HFFc6 (cell line): ENCODE data around the gene MICALL2. TPM values are rescaled to one million over a fixed set of nuclear protein-coding genes. Genes with fewer than 3 reads are reported as not detected.

Source experiments
- DNase-seq: peaks from one replicate; pipeline ENCODE4 v3.0.0-alpha.2; 2018
- H3K27ac Mint-ChIP-seq: 2 replicates; pipeline ENCODE4 v1.8.0; 2020; ENCODE audit warnings: mild to moderate bottlenecking, mixed read lengths
- H3K27me3 Mint-ChIP-seq: 2 replicates; pipeline ENCODE4 v1.8.0; 2021; ENCODE audit warnings: mild to moderate bottlenecking, moderate library complexity, mixed read lengths; ENCODE audit not compliant: insufficient read depth
- H3K36me3 Mint-ChIP-seq: 2 replicates; pipeline ENCODE4 v1.8.0; 2021; ENCODE audit warnings: low read depth, mixed read lengths
- H3K4me1 Mint-ChIP-seq: 2 replicates; pipeline ENCODE4 v1.8.0; 2020; ENCODE audit warnings: low read depth, mixed read lengths
- H3K4me3 Mint-ChIP-seq: 2 replicates; pipeline ENCODE4 v1.8.0; 2020; ENCODE audit warnings: mild to moderate bottlenecking, moderate library complexity, mixed read lengths
- H3K9me3 Mint-ChIP-seq: 2 replicates; pipeline ENCODE4 v1.8.0; 2020; ENCODE audit warnings: mild to moderate bottlenecking, mixed read lengths
- total RNA-seq, 6 experiments: library from RNA; stranded (reverse); fragmentation: NEBNext Ultra II Directional; extraction: Animal tissue kit (Norgen Biotek cat#: 25700); gene quantifications; 2 replicates in 1 of 6; 3 replicates in 5 of 6; pipeline ENCODE4 v1.2.3, GENCODE V29; 2021
- TF ChIP-seq, protein P1 (sequence below): fragments of 200-600 bp; sonication (generic); IDR thresholded peaks from 2 replicates; pipeline ENCODE4 v1.5.0; 2021; ENCODE audit warnings: antibody characterized with exemption, mild to moderate bottlenecking

MICALL2 gene
- total RNA-seq, 6 experiments from 2014 or later: 12.1 to 24.4 (median 21.0) TPM

DNA sequence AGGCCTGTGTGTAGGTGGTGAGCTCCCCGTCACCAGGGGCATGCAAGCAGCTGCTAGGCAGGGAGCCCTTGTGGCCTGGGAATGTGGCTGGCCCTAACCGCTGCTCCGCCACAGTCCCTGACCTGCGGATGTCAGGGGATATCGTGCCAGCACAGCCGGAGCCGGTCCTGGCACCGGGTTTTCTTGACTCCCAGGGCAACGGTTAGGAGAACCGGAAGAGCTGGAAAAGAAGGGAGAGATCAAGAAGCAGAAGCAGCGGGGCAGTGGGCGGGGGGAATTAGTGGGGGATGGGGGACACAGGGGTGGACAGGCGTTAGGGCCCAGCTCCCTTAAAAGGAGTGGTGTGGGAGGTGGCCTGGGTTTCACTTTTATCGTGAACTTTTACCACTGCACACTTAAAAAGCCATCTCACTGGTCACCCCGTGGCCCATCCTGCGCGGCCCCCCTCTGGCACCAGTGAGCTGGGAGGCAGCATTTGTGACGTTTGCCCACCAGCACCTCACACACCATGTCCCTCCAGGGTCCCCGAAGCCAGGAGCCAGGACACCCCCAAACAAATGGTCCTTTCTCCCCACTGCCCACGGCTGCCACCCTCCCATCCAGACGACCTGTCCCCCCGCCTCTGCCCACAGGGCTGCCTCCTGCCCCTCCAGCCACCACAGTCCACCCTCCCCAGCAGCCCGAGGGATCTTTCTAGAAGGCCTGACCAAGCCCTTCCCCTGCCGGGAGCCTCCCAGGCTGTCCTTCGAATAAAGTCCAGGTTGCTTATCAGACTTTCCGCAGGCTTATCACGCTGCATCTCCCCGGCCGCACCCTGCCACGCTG, 1.8 kb upstream of the MICALL2 start:
- no peaks in the 10 kb centered on the region for H3K9me3 Mint-ChIP-seq
- H3K4me3 Mint-ChIP-seq: peak overlapping the region; percentile 77; the same call in 1 of the 2 replicates
- peak overlapping the region; percentile 74 for H3K27ac Mint-ChIP-seq
- peaks cover 49% of the 10 kb centered on the region for H3K4me1 Mint-ChIP-seq
- H3K36me3 Mint-ChIP-seq: no peaks in the 10 kb centered on the region
- TF ChIP-seq, protein P1, sequence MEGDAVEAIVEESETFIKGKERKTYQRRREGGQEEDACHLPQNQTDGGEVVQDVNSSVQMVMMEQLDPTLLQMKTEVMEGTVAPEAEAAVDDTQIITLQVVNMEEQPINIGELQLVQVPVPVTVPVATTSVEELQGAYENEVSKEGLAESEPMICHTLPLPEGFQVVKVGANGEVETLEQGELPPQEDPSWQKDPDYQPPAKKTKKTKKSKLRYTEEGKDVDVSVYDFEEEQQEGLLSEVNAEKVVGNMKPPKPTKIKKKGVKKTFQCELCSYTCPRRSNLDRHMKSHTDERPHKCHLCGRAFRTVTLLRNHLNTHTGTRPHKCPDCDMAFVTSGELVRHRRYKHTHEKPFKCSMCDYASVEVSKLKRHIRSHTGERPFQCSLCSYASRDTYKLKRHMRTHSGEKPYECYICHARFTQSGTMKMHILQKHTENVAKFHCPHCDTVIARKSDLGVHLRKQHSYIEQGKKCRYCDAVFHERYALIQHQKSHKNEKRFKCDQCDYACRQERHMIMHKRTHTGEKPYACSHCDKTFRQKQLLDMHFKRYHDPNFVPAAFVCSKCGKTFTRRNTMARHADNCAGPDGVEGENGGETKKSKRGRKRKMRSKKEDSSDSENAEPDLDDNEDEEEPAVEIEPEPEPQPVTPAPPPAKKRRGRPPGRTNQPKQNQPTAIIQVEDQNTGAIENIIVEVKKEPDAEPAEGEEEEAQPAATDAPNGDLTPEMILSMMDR: no peak
- H3K27me3 Mint-ChIP-seq: peaks cover 7% of the 10 kb centered on the region
- no peak for DNase-seq

DNA sequence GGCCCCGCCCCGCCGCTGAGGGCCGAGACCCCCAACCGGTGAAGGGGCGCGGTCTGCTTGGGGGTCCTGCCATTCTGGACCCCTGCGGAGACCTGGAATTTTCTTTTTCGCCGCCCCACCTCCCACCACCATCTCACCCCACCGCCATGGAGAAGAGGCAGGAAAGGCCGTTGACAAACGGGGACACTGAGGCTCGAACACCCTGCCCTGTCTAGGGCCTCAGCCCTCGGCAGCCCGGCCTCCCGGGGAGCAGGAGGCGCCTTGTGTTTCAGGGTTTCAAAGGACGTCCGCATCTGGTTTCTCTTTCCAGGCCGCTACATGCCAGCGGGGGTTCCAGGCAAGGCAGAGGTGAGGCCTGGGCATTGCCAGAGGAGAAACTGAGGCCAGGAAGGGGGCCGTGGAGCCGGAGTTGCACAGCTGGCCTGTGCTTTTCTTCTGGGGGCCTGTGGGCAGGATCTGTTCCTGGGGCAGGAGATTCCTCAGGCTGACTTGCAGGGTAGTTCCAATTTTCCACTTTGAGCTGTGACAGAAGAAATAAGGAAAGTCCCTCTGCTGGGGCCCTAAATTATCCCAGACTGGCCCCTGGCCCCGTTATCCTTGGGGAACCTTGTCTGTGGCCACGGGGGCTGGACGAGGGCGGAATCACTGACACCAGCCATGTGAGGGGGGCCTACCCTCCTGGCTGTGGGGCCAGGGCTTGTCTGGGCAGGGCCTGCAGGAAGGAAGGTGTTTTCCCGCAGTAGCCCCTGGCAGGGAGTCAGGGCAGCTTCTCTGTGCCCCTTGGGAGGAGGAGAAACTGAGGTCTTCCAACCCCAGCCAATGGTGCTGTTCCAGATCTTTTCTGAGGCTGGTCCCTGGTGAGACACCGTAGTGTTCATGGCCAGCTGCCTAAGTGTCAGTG, 900 bp upstream of the MICALL2 start:
- no peaks in the 10 kb centered on the region for H3K36me3 Mint-ChIP-seq
- peaks cover 49% of the 10 kb centered on the region for H3K4me1 Mint-ChIP-seq
- DNase-seq: no peak
- H3K27ac Mint-ChIP-seq: peak overlapping the region; percentile 74
- peaks cover 7% of the 10 kb centered on the region for H3K27me3 Mint-ChIP-seq
- TF ChIP-seq, protein P1: no peak
- peak overlapping the region; percentile 77 for H3K4me3 Mint-ChIP-seq
- no peaks in the 10 kb centered on the region for H3K9me3 Mint-ChIP-seq

DNA sequence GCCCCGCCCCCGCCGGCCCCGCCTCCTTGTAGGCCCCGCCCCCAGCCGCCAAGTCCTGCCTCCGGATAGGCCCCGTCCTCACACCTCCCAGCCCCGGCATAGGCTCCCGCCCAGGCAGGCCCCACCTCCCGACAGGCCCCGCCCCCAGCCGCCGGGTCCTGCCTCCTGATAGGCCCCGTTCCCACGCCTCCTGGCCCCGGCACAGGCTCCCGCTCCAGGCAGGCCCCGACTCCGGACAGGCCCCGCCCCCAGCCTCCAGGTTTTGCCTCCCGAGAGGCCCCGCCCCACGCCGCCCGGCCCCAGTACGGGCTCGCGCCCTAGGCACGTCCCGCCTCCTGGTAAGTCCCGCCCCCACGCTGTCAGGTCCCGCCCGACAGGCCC, 232 bp upstream of the MICALL2 start:
- peaks cover 49% of the 10 kb centered on the region for H3K4me1 Mint-ChIP-seq
- H3K36me3 Mint-ChIP-seq: no peaks in the 10 kb centered on the region
- H3K4me3 Mint-ChIP-seq: peak overlapping the region; percentile 90

GRCh38 chr7:1457949-1458682, 1.2 kb downstream of the MICALL2 start:
- no peak for DNase-seq
- Mint-ChIP-seq H3K4me1 (peaks cover 47% of the 10 kb centered on the region), H3K36me3 (no peaks in the 10 kb centered on the region), H3K27me3 (peaks cover 5% of the 10 kb centered on the region), H3K4me3 (peak overlapping the region; percentile 90), H3K9me3 (no peaks in the 10 kb centered on the region), H3K27ac (peak overlapping the region; percentile 62)
- TF ChIP-seq, protein P1: no peak

More for the DNA sequence above, 232 bp upstream of the MICALL2 start:
- H3K9me3 Mint-ChIP-seq: no peaks in the 10 kb centered on the region
- DNase-seq: peak; percentile 97
- peaks cover 5% of the 10 kb centered on the region for H3K27me3 Mint-ChIP-seq
- TF ChIP-seq, protein P1: no peak
- peak overlapping the region; percentile 84 for H3K27ac Mint-ChIP-seq
